ENCODE data around the gene CCDC88C. TPM values are rescaled to one million over a fixed set of nuclear protein-coding genes. Genes with fewer than 3 reads are reported as not detected.

The CCDC88C gene
- total RNA-seq, 2 donors from 2014 or later, result 32.5 to 54.4 TPM

DNA sequence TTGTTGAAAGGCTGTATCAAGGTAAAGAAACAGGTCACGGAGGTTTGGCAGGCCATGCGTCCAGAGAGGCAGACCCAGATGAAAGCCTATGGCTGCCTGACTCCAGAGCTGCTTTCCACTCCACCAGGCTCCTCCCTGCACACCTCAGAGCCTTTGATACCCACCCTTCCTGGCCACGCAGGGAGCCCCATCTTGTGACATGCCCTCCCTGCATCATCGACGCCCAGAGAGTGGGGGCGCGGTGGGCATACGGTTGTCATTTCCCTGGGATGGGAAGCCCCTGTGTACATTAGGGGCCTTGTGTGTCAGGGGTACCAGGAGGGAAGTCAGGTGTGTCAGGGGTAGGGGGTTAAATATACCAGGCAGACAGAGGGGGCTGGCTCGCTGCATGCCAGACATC lies 142.8 kb downstream of the CCDC88C start:
- Histone ChIP-seq H3K27ac (no peak overlapping the region), H3K4me1 (replicated peaks) (peaks cover 7% of the 10 kb centered on the region), H3K27me3 (replicated peaks; ENCODE audit: insufficient read depth) (no peaks in the 10 kb centered on the region), H3K4me3 (no peak overlapping the region), H3K9me3 (no peaks in the 10 kb centered on the region), H3K36me3 (no peaks in the 10 kb centered on the region)
- 94% methylated on average over 9 of the region's 9 CpGs for WGBS
- intact Hi-C loops (cut with DNase I), result no loop called here
- no peak for DNase-seq (ENCODE audit: low spot score)
- no peak for TF ChIP-seq POLR2A (IDR thresholded peaks at IDR 0.05)
- TF ChIP-seq, protein P1, sequence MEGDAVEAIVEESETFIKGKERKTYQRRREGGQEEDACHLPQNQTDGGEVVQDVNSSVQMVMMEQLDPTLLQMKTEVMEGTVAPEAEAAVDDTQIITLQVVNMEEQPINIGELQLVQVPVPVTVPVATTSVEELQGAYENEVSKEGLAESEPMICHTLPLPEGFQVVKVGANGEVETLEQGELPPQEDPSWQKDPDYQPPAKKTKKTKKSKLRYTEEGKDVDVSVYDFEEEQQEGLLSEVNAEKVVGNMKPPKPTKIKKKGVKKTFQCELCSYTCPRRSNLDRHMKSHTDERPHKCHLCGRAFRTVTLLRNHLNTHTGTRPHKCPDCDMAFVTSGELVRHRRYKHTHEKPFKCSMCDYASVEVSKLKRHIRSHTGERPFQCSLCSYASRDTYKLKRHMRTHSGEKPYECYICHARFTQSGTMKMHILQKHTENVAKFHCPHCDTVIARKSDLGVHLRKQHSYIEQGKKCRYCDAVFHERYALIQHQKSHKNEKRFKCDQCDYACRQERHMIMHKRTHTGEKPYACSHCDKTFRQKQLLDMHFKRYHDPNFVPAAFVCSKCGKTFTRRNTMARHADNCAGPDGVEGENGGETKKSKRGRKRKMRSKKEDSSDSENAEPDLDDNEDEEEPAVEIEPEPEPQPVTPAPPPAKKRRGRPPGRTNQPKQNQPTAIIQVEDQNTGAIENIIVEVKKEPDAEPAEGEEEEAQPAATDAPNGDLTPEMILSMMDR (IDR thresholded peaks at IDR 0.05), result no peak
- no peak for TF ChIP-seq POLR2AphosphoS5 (IDR thresholded peaks at IDR 0.05)

DNA sequence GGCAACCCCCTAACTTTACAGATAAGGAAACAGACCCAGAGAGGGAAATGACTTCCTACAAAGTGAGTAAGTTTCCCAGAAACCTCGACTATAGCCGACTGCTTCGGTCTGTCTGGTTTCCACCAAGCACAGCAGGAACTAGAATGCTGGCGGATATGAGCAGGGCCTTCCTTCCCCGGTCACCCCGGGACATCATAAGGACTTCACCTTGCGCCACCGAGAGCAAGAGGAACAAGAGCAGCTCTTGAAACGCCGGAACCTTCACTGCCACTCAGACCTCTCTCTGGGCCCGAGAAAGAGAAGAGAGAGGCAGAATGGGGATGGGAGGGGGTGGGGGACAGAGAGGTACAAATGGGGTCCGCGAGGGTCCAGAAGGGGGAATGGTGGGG lies 143.7 kb downstream of the CCDC88C start:
- no peaks in the 10 kb centered on the region for H3K9me3 ChIP-seq
- TF ChIP-seq POLR2A (IDR thresholded peaks at IDR 0.05) (no peak), POLR2AphosphoS5 (IDR thresholded peaks at IDR 0.05) (no peak)
- TF ChIP-seq, protein P1 (IDR thresholded peaks at IDR 0.05), result no peak
- H3K36me3 ChIP-seq, result no peaks in the 10 kb centered on the region
- H3K4me3 ChIP-seq, result no peak overlapping the region
- no peaks in the 10 kb centered on the region for H3K27me3 ChIP-seq (replicated peaks; ENCODE audit: insufficient read depth)
- intact Hi-C loops (cut with DNase I), result no loop called here
- peaks cover 12% of the 10 kb centered on the region for H3K4me1 ChIP-seq (replicated peaks)
- no peak for DNase-seq (ENCODE audit: low spot score)
- 97% methylated on average over 13 of the region's 13 CpGs for WGBS
- H3K27ac ChIP-seq, result no peak overlapping the region

DNA sequence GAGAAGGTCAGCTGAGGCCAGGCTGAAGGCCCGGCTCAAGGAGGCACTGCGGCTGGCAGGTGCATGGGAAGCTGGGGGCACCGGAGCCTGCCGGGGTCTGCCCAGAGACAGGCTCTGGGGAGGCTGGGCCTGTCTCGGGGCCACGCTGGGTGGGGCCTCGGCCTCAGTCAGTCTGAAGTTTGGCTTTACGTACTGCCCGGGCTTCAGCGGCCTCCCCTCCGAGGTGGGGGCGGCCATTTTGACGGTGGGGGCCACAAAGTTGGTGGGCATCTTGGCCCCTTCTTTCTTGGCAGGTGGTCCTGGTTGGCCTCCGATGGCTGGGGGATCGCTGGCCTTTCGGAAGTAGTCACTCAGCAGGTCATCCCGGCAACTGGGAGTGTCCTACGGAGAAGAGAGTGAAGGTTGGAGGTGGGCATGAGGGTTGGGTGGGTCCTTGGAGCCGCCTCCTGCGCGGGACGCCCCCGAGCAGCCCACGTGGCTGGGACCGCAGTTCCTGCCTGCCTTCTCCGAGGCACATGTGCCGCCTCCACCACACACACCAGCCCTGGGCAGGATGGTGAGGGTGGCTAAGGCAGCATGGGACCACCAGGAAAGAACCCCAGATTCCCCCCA lies 144.2 kb downstream of the CCDC88C start:
- no peaks in the 10 kb centered on the region for H3K9me3 ChIP-seq
- no peaks in the 10 kb centered on the region for H3K27me3 ChIP-seq (replicated peaks; ENCODE audit: insufficient read depth)
- TF ChIP-seq, protein P1 (IDR thresholded peaks at IDR 0.05), result no peak
- TF ChIP-seq POLR2A (IDR thresholded peaks at IDR 0.05), result no peak
- TF ChIP-seq POLR2AphosphoS5 (IDR thresholded peaks at IDR 0.05), result no peak
- H3K36me3 ChIP-seq, result no peaks in the 10 kb centered on the region
- H3K4me1 ChIP-seq (replicated peaks), result peaks cover 12% of the 10 kb centered on the region
- H3K4me3 ChIP-seq, result no peak overlapping the region
- intact Hi-C loops (cut with DNase I), result no loop called here
- 95% methylated on average over 26 of the region's 27 CpGs for WGBS
- no peak overlapping the region for H3K27ac ChIP-seq
- DNase-seq (ENCODE audit: low spot score), result no peak

DNA sequence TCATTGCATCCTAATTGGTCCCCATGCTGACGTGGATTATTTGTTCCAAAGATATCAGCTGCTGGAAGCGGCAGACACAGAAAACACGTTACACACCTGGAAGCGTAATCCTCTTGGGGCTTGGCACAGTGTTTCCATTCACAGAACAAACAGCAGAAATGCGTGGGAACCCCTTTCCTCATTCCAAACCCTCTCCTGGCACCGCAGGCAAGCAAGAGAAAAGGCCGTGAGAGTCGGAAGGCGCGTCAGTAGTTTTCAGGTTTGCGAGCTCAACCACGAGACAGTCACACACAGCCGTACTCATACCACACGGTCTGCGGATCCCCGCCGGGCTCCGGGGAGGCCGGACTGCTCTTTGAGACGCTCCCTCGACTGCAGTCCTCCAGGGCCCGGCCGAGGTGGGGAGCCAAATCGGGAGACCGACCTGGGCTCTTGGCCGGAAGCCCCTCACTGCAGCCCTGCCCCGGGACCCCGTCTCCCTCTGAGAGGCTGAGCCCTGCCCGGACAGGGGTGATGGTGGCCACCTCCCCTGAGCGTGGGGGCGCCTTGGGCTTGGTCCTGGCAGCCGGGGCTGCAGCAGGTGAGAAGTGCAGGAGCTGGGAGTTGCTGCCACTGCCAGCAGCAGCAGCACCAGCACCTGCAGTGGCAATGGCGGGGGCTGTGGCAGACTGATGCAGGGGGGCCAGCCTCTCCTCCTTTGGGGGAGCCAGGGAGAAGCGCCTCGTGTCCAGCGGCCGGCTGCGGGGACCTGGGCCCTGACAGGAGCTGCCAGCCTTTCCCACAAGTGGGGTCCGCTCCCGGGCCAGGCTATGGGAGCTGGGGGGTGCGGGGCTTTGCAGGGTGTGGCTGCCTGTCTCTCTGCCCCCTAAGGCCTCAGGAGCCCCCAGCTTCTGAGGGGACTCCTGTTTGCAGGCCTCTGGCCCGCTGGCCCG lies 145.0 kb downstream of the CCDC88C start:
- peaks cover 12% of the 10 kb centered on the region for H3K4me1 ChIP-seq (replicated peaks)
- no peaks in the 10 kb centered on the region for H3K9me3 ChIP-seq
- H3K27ac ChIP-seq, result peak overlapping the region; percentile 49 to 53
- no peaks in the 10 kb centered on the region for H3K27me3 ChIP-seq (replicated peaks; ENCODE audit: insufficient read depth)
- H3K4me3 ChIP-seq, result no peak overlapping the region
- H3K36me3 ChIP-seq, result no peaks in the 10 kb centered on the region
- TF ChIP-seq POLR2AphosphoS5 (IDR thresholded peaks at IDR 0.05), result peak; percentile 44
- TF ChIP-seq, protein P1 (IDR thresholded peaks at IDR 0.05), result no peak
- intact Hi-C loops (cut with DNase I), result no loop called here
- 65% methylated on average over 31 of the region's 43 CpGs for WGBS
- peak; percentile 42 for DNase-seq (ENCODE audit: low spot score)

Measured in prostate gland (tissue), 2 donors.